Fibroblast of pulmonary artery (primary cell): ENCODE measurements around the gene CAMK2D.
A peak's percentile ranks its signal among the peaks of the same experiment; 100 is the strongest.
"Not testable (repeated sequence)": the region's sequence is repeated elsewhere in the genome, so short reads cannot be mapped to it uniquely, and the experiment has no call there.

Experiments used
- DNase-seq: peaks from one replicate; pipeline ENCODE4 v3.0.0-alpha.2; 2010; ENCODE audit warnings: low read depth
- H3K4me3 ChIP-seq: replicated peaks from 2 replicates; pipeline ENCODE4 v1.5.1; 2011; ENCODE audit warnings: low read depth, mild to moderate bottlenecking, control low read depth, low read length, moderate library complexity
- TF ChIP-seq, protein P1 (sequence below): IDR thresholded peaks from 2 replicates; pipeline ENCODE4 v1.5.1; 2011; ENCODE audit warnings: mild to moderate bottlenecking, control low read depth, low read length, inconsistent platforms; ENCODE audit errors: missing control alignments

Gene CAMK2D

DNA sequence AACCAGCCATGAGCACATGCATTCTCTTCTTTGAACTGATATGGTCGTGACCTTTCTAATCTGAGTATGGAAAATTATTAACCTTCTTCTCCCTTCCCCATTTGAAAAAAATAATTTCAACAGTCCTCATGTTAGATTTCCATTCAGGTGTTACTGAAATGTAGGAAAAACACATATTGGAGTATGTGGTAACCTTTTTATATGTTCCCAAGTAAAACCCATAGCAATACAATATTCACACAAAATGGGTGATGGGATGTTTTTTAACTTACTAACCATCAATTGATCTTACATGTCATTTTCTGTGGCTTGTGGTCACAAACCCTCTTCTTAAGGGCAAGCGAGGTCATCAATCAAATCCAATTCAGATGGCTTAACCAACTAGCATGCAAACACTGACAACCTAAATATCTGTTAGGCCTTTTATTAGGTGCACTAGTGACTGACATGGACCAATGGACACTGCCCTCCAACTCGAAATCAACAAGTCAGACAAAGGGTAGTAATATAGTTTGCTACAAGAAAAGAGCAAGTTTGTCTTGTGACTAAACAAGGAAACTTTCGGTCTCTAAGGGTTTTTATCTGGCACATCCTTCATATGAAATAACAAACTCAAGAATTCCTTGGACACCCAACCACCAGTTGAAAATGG is 74.3 kb downstream of the CAMK2D start:
- TF ChIP-seq, protein P1, sequence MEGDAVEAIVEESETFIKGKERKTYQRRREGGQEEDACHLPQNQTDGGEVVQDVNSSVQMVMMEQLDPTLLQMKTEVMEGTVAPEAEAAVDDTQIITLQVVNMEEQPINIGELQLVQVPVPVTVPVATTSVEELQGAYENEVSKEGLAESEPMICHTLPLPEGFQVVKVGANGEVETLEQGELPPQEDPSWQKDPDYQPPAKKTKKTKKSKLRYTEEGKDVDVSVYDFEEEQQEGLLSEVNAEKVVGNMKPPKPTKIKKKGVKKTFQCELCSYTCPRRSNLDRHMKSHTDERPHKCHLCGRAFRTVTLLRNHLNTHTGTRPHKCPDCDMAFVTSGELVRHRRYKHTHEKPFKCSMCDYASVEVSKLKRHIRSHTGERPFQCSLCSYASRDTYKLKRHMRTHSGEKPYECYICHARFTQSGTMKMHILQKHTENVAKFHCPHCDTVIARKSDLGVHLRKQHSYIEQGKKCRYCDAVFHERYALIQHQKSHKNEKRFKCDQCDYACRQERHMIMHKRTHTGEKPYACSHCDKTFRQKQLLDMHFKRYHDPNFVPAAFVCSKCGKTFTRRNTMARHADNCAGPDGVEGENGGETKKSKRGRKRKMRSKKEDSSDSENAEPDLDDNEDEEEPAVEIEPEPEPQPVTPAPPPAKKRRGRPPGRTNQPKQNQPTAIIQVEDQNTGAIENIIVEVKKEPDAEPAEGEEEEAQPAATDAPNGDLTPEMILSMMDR, result no peak
- H3K4me3 ChIP-seq, result no peak overlapping the region
- DNase-seq, result peak; percentile 33

DNA sequence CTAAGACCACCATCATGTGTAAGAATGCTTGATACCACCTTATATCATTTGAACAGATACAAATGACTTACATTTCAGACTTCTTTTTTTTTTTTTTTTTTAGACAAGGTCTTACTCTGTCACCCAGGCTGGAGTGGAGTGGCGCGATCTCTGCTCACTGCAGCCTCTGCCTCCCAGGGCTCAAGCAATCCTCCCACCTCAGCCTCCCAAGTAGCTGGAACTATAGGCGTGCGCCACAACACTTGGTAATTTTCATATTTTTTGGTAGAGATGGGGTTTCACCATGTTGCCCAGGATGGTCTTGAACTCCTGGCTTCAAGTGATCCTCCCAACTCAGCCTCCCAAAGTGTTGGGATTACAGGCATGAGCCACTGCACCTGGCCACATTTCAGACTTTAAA is 76.4 kb downstream of the CAMK2D start:
- not testable (repeated sequence) for H3K4me3 ChIP-seq, DNase-seq

GRCh38 chr4:113684534-113685091 is 76.9 kb downstream of the CAMK2D start:
- peak; percentile 52 for DNase-seq
- no peak overlapping the region for H3K4me3 ChIP-seq
- TF ChIP-seq, protein P1, result peak; percentile 41

- TF ChIP-seq, protein P1, result no peak
- no peak for DNase-seq
- no peak overlapping the region for H3K4me3 ChIP-seq
Observed at GRCh38 chr4:113682730-113683537, 78.6 kb downstream of the CAMK2D start.

- DNase-seq, result peak; percentile 63
- TF ChIP-seq, protein P1, result no peak
Observed at GRCh38 chr4:113678641-113679040, 82.9 kb downstream of the CAMK2D start.

GRCh38 chr4:113677325-113677724 is 84.2 kb downstream of the CAMK2D start:
- no peak for DNase-seq
- TF ChIP-seq, protein P1, result no peak
- H3K4me3 ChIP-seq, result no peak overlapping the region

More at GRCh38 chr4:113678641-113679040, 82.9 kb downstream of the CAMK2D start:
- H3K4me3 ChIP-seq, result no peak overlapping the region

DNA sequence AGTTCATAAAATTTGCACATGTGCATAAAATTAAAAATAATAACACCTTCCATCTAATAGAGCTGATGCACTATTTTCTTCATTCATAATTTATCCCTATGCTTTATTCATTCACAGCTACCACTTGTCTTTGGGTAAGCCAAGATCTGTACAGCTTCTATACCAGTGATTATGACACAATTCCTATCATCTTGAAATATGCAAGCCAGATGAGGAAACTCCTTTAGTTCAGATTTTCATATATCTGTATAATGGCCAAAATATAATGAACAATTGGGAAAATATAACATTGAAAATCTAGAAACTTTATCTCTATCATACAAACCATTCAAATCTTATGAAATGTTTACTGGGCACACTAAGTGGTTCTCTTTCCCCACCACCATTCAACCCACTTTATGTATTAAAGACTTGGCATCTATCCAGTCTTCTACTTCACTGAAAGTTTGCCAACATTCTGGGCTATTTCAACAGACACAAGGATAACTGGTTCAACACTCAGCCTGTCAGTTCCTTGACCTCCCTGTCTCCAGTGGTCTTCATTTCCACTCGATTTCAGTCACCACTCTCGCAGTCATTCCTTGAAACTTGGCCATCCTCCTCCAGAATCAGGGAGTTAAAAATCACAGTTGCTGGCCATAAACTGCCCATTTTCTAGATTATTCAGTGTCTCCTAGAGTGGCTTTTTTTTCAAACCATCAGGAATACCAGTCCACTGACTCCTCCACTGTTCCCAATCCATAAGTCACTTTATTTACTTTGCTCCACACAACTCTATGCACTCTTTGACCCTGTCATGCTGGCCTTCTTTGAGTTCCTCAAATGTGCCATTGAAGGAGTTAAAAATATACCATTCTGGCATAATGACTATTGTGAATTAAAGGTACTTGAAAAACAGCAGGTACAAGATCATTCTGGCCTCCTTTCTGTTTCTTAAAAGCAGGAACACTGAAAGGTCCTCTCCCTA is 85.5 kb downstream of the CAMK2D start:
- TF ChIP-seq, protein P1, result no peak
- no peak overlapping the region for H3K4me3 ChIP-seq
- peak; percentile 79 for DNase-seq
